OCI-LY3 (cell line): ENCODE data around the gene ARGLU1.

ENCODE experiments used
- H2AFZ ChIP-seq: fragments of 200-600, 300-600 bp; shearing (Covaris generic); 2 replicates; pipeline ENCODE4 v1.6.0; 2014; ENCODE audit warnings: antibody characterized with exemption, low read depth, low read length
- H3K27ac ChIP-seq: fragments of 200-600, 300-600 bp; sonication (generic); 2 replicates; pipeline ENCODE4 v1.5.1; 2014; ENCODE audit warnings: mild to moderate bottlenecking, low read length, moderate library complexity, mixed read lengths
- H3K27me3 ChIP-seq: fragments of 200-600, 300-600 bp; sonication (generic); 2 replicates; pipeline ENCODE4 v1.6.1; 2014; ENCODE audit warnings: low read depth, low read length, mixed read lengths
- H3K36me3 ChIP-seq: fragments of 200-600, 300-600 bp; sonication (generic); replicated peaks from 2 replicates; pipeline ENCODE3; 2014; ENCODE audit warnings: low read depth, low read length, mixed read lengths
- H3K4me1 ChIP-seq: fragments of 300-600, 200-600 bp; sonication (generic); 2 replicates; pipeline ENCODE4 v1.6.1; 2014; ENCODE audit warnings: low read length, mixed read lengths
- H3K4me2 ChIP-seq: fragments of 200-600, 300-600 bp; sonication (generic); 2 replicates; pipeline ENCODE4 v1.6.1; 2014; ENCODE audit warnings: low read length, mixed read lengths
- H3K4me3 ChIP-seq: fragments of 300-600, 200-600 bp; sonication (generic); 2 replicates; pipeline ENCODE4 v1.5.1; 2014; ENCODE audit warnings: antibody characterized with exemption, mild to moderate bottlenecking, low read length, moderate library complexity
- H3K79me2 ChIP-seq: fragments of 300-600, 200-600 bp; shearing (Covaris generic); 2 replicates; pipeline ENCODE4 v1.6.1; 2014; ENCODE audit warnings: mild to moderate bottlenecking, low read length, mixed read lengths
- H3K9ac ChIP-seq: fragments of 300-600, 200-600 bp; shearing (Covaris generic); 2 replicates; pipeline ENCODE4 v1.6.0; 2014; ENCODE audit warnings: mild to moderate bottlenecking, low read length, moderate library complexity
- H3K9me3 ChIP-seq: fragments of 200-600, 300-600 bp; shearing (Covaris generic); 2 replicates; pipeline ENCODE4 v1.6.1; 2014; ENCODE audit warnings: low read length, mixed read lengths; ENCODE audit not compliant: insufficient read depth
- H4K20me1 ChIP-seq: fragments of 200-600, 300-600 bp; sonication (generic); 2 replicates; pipeline ENCODE4 v1.6.1; 2016; ENCODE audit warnings: low read length, mixed read lengths; ENCODE audit not compliant: insufficient read depth
- CTCF ChIP-seq: fragments of 200-600, 300-600 bp; sonication (generic); IDR thresholded peaks from 2 replicates; pipeline ENCODE4 v1.5.1; 2014; ENCODE audit warnings: antibody characterized with exemption, low read length, low read depth
- EZH2phosphoT487 ChIP-seq: fragments of 200-600 bp; shearing (Covaris generic); IDR thresholded peaks from 2 replicates; pipeline ENCODE4 v1.6.1; 2018; ENCODE audit warnings: antibody characterized with exemption, mixed run types, low read depth

ARGLU1 gene

DNA sequence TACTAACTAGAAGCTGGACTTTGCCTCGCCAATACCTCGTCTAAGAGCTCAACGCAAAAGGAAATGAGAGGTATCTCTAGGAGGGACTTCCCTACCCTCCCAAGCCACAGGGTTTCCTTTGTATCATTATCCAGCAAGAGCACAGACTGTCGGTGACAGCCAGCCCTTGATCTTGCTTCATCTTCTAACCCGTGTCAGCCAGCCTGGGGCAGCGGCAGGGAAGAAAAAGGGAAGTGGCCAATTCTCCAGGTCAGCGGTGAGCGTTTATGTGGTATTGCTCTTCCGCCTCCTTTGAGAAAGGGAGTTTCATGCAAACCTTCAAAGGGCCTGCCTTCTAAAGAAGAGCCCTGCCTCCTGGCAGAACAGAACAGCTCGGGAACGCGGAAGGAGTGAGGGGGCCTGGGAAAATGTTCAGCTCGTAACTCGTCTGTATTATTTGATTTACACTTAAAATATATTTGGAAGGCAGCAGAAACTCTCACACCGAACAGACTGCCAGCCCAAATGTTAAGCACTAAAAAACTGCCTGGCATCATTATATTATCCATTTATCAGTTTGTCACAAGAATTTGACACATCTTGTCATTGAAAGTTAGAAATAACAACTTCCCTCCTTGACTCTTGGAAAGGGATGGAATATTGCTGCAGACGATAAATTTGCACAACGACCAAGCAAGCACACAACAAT lies 74.3 kb downstream of the ARGLU1 start:
- H3K9ac ChIP-seq, result no peak overlapping the region

DNA sequence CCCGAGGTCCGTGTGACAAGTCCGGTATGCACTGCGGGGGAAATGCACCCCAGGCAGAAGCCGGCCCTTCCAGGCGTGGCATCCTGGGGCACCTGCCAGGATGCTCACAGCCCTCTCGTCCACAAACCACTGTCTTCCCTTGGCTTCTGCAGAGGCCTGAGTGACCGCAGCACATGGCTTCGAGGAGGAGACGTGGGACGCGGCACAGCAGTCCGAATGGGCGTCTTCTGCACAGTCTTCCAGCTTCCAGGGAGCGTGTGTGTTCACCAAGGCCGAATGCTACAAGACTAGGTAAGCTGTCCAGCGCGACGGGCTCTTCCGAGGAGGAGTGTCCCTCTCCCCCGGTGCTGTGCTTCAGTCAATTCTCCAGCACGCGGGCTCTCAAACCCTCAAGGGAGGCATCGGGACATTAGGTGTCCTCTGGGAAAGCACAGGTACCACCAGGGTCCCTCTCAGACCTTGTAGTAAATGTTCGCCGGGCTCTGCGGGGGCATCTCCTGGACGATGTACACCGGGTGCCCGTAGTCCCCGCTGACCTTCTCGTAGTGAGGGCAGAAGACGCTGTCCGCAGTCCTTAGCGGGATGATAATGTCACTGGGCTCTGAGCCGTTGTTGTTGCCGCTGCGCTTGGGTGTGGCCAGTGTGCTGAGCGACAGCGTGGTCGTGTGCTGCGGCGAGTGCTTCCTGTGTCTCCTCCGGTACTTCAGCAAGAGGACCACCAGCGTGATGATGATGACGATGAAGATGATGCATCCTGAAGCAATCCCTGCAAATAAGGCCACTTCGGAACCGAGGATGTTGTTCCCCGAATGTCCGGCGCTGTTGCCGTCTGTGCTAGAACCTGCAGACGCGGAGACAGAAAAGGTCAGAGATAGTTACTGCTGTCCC lies 75.1 kb downstream of the ARGLU1 start:
- Histone ChIP-seq H2AFZ (no peak overlapping the region), H3K27ac (no peak overlapping the region), H3K9ac (no peak overlapping the region), H3K79me2 (no peaks in the 10 kb centered on the region), H3K4me1 (peaks cover 6% of the 10 kb centered on the region), H4K20me1 (no peaks in the 10 kb centered on the region), H3K4me3 (no peak overlapping the region), H3K27me3 (no peaks in the 10 kb centered on the region), H3K36me3 (no peaks in the 10 kb centered on the region), H3K9me3 (no peaks in the 10 kb centered on the region), H3K4me2 (no peak overlapping the region)
- TF ChIP-seq EZH2phosphoT487, result no peak
- no peak for TF ChIP-seq CTCF

More for the DNA sequence above, 74.3 kb downstream of the ARGLU1 start:
- Histone ChIP-seq H4K20me1 (no peaks in the 10 kb centered on the region), H3K4me3 (no peak overlapping the region), H2AFZ (no peak overlapping the region), H3K27me3 (no peaks in the 10 kb centered on the region), H3K4me1 (peaks cover 14% of the 10 kb centered on the region), H3K4me2 (no peak overlapping the region), H3K27ac (no peak overlapping the region), H3K79me2 (no peaks in the 10 kb centered on the region), H3K9me3 (no peaks in the 10 kb centered on the region), H3K36me3 (no peaks in the 10 kb centered on the region)
- TF ChIP-seq CTCF (no peak), EZH2phosphoT487 (no peak)

DNA sequence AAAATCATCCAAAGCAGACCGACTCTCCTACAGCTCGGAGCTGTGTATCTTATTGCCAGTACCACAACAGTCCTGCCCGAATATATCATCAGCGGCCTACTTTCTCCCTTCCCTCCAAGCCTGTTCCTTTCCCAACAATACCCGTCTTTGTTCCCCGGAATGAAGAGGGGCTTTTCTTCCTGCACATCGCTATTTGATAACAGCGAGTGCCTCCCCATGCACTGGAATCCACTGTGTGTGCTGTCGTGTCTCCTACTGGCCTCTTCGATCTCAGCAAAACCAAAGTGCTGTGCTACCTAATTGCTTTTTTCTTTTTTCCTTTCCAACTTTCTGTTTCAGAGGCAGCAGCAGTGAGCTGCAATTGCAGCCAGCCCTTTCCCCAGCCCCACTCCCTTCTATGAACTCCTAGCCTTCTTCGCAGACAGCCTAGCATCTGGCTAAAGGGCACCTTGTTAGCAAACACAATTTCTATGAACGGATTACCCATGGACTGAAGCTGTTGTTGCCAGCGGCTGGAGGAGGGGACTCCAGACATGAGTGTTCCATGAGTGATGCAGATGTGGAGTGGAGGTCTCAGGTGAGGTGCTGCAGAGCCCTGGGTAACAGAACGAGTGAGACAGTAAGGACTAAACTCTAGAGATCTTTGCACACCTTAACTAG lies 75.9 kb downstream of the ARGLU1 start:
- TF ChIP-seq EZH2phosphoT487, result no peak
- no peak for TF ChIP-seq CTCF
- Histone ChIP-seq H3K27me3 (no peaks in the 10 kb centered on the region), H4K20me1 (no peaks in the 10 kb centered on the region), H3K4me3 (no peak overlapping the region), H2AFZ (no peak overlapping the region), H3K4me2 (no peak overlapping the region), H3K36me3 (no peaks in the 10 kb centered on the region), H3K9me3 (no peaks in the 10 kb centered on the region), H3K4me1 (0 out of 2 replicates have a peak, but pooled peaks cover under 1% of the 10 kb centered on the region), H3K79me2 (no peaks in the 10 kb centered on the region), H3K9ac (no peak overlapping the region), H3K27ac (no peak overlapping the region)
